ENCODE measurements around the gene MDFI.
"Not testable (repeated sequence)": the region's sequence is repeated elsewhere in the genome, so short reads cannot be mapped to it uniquely, and the experiment has no call there.

MDFI gene

GRCh38 chr6:41615311-41615710 is 23.0 kb upstream of the MDFI start:
- peaks cover 10% of the 10 kb centered on the region for H3K27me3 ChIP-seq
- no peaks in the 10 kb centered on the region for H3K36me3 ChIP-seq
- no peaks in the 10 kb centered on the region for H3K9me3 ChIP-seq
- no peak overlapping the region for H3K27ac ChIP-seq
- no peaks in the 10 kb centered on the region for H3K4me1 ChIP-seq (ENCODE audit: control insufficient read depth in 1 of 2, insufficient read depth in 1 of 2, low read depth in 1 of 2, low read length in 1 of 2)
- no peak overlapping the region for H3K4me3 ChIP-seq (ENCODE audit: low read depth in 1 of 2, low read length in 1 of 2)
- TF ChIP-seq CTCF (IDR thresholded peaks at IDR 0.05), result no peak

DNA sequence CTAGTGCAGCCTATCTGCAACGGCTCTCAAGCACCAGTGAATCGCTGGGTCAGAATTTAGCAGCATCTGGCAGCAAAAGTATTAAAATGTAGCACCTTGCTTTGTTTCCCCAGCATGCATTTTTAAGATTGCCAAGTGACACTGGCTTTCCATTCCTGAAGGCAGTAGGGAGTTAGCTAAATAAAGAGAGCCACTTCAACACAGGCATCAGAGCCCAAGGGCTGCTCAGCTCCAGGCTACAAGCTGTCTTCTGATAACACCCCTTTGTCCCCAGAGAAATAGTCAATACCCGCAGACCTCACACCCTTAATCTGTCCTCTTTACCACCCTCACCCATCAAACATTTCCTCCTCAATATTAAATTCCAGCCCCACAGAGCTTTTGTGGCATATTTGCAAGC is 19.7 kb upstream of the MDFI start:
- no peaks in the 10 kb centered on the region for H3K9me3 ChIP-seq
- peaks cover 10% of the 10 kb centered on the region for H3K27me3 ChIP-seq
- H3K27ac ChIP-seq, result no peak overlapping the region
- no peak for TF ChIP-seq CTCF (IDR thresholded peaks at IDR 0.05)
- no peaks in the 10 kb centered on the region for H3K36me3 ChIP-seq
- no peak overlapping the region for H3K4me3 ChIP-seq (ENCODE audit: low read depth in 1 of 2, low read length in 1 of 2)
- H3K4me1 ChIP-seq (ENCODE audit: control insufficient read depth in 1 of 2, insufficient read depth in 1 of 2, low read depth in 1 of 2, low read length in 1 of 2), result no peaks in the 10 kb centered on the region

GRCh38 chr6:41619193-41619592 is 19.1 kb upstream of the MDFI start:
- not testable (repeated sequence) for H3K4me1 ChIP-seq (ENCODE audit: control insufficient read depth in 1 of 2, insufficient read depth in 1 of 2, low read depth in 1 of 2, low read length in 1 of 2); H3K36me3 ChIP-seq; H3K27me3 ChIP-seq; H3K27ac ChIP-seq; H3K9me3 ChIP-seq; H3K4me3 ChIP-seq (ENCODE audit: low read depth in 1 of 2, low read length in 1 of 2)

DNA sequence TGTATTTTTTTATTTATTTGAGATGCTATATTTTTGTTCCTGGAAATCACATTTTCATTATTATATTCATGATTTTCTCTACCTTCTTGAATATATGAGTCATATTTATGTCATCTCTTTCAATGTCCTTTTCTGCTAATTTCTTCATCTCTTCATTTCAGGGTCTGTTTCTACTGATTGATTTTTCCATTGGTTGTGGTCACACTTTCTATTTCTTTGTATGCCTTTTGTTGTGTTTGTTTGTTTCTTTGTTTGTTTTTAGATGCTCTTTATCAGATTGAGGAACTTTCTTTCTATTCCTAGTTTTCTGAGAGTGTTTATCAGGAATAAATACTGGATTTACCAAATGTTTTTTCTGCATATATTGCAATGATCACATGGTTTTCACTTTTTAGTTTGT is 16.9 kb upstream of the MDFI start:
- H3K4me3 ChIP-seq (ENCODE audit: low read depth in 1 of 2, low read length in 1 of 2), result no peak overlapping the region

GRCh38 chr6:41621802-41622201 is 16.5 kb upstream of the MDFI start:
- no peak overlapping the region for H3K27ac ChIP-seq
- peaks cover 10% of the 10 kb centered on the region for H3K27me3 ChIP-seq
- no peak overlapping the region for H3K4me3 ChIP-seq (ENCODE audit: low read depth in 1 of 2, low read length in 1 of 2)
- no peaks in the 10 kb centered on the region for H3K4me1 ChIP-seq (ENCODE audit: control insufficient read depth in 1 of 2, insufficient read depth in 1 of 2, low read depth in 1 of 2, low read length in 1 of 2)
- H3K36me3 ChIP-seq, result no peaks in the 10 kb centered on the region
- H3K9me3 ChIP-seq, result no peaks in the 10 kb centered on the region
- TF ChIP-seq CTCF (IDR thresholded peaks at IDR 0.05), result no peak

More for the DNA sequence above, 16.9 kb upstream of the MDFI start:
- Histone ChIP-seq H3K4me1 (ENCODE audit: control insufficient read depth in 1 of 2, insufficient read depth in 1 of 2, low read depth in 1 of 2, low read length in 1 of 2) (no peaks in the 10 kb centered on the region), H3K27me3 (peaks cover 10% of the 10 kb centered on the region), H3K27ac (no peak overlapping the region), H3K36me3 (no peaks in the 10 kb centered on the region), H3K9me3 (no peaks in the 10 kb centered on the region)
- TF ChIP-seq CTCF (IDR thresholded peaks at IDR 0.05), result no peak

GRCh38 chr6:41622206-41622988 is 15.9 kb upstream of the MDFI start:
- Histone ChIP-seq H3K27me3 (peaks cover 10% of the 10 kb centered on the region), H3K27ac (no peak overlapping the region), H3K4me3 (ENCODE audit: low read depth in 1 of 2, low read length in 1 of 2) (no peak overlapping the region), H3K4me1 (ENCODE audit: control insufficient read depth in 1 of 2, insufficient read depth in 1 of 2, low read depth in 1 of 2, low read length in 1 of 2) (no peaks in the 10 kb centered on the region), H3K36me3 (no peaks in the 10 kb centered on the region), H3K9me3 (no peaks in the 10 kb centered on the region)
- no peak for TF ChIP-seq CTCF (IDR thresholded peaks at IDR 0.05)
